ENCODE data around the gene ZDHHC18.
"Not testable (repeated sequence)": the region's sequence is repeated elsewhere in the genome, so short reads cannot be mapped to it uniquely, and the experiment has no call there.

Gene ZDHHC18

DNA sequence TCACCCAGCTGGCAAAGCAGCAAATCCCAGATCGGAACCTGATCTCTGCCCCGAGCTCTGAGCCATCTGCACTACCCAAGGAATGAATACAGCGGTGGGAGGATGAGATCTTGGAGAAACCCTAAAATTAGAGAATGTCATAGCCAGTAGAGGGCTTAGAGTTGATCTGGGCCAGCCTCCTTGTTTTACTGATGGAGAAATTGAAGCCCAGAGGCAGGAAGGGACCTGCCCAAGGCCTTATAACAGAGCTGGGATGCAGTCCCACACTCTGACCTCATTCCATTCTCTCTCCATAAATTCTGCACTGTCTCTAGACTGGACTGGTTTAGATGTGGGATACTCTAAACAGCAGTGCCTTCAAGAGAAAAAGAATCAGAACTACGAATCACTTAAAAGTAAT, 31.7 kb downstream of the ZDHHC18 start:
- DNase-seq (ENCODE audit: low read depth), result no peak

- no peak for DNase-seq (ENCODE audit: low read depth)
Observed at GRCh38 chr1:26858891-26859640, 32.6 kb downstream of the ZDHHC18 start.

DNA sequence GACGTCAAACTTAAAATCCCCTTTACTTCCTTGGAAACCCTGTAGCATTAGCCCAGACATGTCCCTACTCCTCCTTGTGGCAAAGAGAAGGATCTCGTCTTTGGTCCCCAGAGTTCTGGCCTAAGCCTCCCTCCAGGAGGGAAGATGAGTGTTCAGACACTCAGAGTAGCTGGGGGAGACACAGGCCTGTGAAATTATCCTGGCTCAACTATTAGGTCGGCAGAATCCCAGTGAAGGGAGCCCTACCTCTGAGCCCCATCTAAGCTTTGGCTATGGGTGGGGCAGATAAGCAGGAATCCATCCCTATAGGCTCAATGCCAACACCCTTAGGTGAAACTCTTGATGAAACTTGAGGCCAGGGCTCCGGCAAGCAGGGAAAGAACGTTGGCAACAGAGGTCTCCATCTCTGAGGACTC, 34.8 kb downstream of the ZDHHC18 start:
- DNase-seq (ENCODE audit: low read depth), result no peak

- no peak for DNase-seq (ENCODE audit: low read depth)
Observed at GRCh38 chr1:26861889-26862378, 35.4 kb downstream of the ZDHHC18 start.

- DNase-seq (ENCODE audit: low read depth), result no peak
Observed at GRCh38 chr1:26862781-26863684, 36.5 kb downstream of the ZDHHC18 start, which contains the start of gene SFN. Gene SFN, plus strand, starts transcription at chr1:26863149. Its CDS starts 64 bp downstream, at chr1:26863213.

GRCh38 chr1:26863685-26864077, 37.2 kb downstream of the ZDHHC18 start:
- DNase-seq (ENCODE audit: low read depth), result no peak

GRCh38 chr1:26864610-26865480, 38.4 kb downstream of the ZDHHC18 start:
- DNase-seq (ENCODE audit: low read depth), result peak; percentile 89

- not testable (repeated sequence) for DNase-seq (ENCODE audit: low read depth)
Observed at GRCh38 chr1:26873097-26873496, 46.6 kb downstream of the ZDHHC18 start.

- DNase-seq (ENCODE audit: low read depth), result no peak
Observed at GRCh38 chr1:26874896-26875295, 48.4 kb downstream of the ZDHHC18 start.

DNA sequence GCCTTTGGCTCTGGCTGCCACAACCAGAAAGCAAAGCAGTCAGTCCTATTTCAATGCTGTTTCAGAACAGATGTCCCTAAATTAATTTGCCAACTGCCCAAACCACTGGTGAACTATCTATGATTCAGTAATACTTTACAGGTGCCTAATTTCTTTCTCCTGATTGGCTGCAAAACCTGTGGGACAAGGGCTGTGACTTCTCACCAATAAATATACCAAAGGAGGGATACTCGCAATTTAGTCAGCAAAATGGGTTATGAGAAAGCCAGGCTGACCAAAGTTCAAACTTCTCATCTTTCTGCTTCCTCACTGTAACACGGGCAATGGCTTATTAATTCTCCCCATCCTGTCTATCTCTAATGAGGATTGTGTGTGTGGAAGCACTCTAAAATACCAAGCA, 50.8 kb downstream of the ZDHHC18 start:
- DNase-seq (ENCODE audit: low read depth), result no peak

DNA sequence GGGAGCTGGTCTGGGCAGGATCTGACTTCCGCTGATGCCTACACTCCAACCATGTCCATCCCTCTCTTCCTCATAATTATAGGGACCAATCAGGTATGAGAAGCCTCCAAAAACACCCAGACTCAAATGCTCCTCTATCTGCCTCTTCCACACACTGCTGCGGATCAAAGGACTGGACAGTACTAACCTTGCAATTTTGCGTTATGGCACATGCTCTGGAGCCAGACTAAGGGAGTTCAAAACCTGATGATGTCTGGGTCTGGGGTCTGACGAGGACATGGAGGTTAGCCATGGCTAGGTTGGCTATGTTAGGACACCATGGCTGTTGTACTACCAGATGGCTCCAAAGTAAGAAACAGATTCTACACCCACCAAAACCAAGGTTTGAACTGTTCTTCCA, 53.3 kb downstream of the ZDHHC18 start:
- DNase-seq (ENCODE audit: low read depth), result no peak

DNA sequence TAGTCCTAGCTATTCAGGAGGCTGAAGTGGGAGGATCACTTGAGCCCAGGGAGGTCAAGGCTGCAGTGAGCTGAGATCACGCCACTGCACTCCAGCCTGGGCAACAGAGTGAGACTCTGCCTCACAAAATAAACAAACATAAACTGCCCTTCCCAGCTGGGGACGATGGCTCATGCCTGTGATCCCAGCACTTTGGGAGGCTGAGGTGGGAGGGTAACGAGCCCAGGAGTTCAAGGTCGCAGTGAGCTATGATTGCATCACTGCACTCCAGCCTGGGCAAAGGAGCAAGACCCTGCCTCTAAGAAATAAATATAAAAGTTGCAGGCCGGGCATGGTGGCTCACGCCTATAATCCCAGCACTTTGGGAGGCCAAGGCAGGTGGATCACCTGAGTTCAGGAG, 55.1 kb downstream of the ZDHHC18 start:
- not testable (repeated sequence) for DNase-seq (ENCODE audit: low read depth)

DNA sequence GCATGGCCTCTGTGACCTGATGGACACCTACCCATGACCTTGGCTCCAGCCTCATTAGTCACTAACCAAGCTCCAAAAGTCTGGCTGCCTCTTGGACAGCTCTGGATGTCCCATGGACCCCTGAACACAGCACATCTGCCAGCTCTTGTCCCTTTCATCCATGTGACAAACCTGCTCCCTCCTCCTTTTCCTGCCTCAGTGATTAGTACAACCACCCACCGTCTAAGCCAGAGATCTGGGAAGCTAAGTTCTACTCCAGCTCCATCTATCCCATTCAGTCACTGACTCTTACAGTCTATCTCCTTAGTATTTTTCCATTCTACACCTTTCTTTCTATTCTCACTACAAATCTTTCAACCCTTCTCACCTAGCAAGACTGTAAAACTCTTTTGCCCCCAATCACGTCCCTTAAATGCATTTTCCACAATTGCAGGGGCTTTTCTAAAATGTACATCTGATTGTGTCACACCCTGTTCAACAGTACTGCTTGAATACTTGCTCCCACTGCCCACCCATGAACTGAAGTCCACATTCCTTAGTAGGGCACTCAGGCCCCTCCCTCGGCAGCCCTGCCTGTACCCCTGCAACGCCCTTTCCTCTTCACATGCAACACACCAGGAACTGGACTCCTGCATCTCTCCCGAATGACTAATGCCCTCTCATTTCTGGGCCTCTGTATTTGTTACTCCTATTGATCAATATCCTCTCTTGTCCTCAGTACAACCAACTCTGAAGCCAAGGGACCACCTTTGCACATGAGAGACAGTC, 56.4 kb downstream of the ZDHHC18 start:
- DNase-seq (ENCODE audit: low read depth), result no peak

DNA sequence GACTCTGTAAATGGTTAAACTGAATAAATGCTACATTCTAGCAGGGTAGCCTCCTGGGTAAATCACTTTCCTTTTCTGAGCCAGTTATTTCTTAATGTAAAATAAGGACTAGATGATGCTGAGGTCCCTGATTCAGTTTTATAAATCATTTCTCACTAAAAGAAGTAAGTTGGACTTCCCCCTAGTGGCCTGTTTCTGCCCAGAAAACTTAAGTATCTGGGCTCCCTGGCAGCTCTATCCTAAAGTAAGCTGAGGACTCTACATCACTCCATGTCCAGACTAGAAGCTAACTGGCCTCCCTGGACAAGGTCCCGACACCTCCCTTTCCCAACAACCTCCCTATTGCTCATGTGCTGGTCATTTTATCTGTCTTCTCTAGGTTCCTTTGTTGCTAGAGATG, 60.6 kb downstream of the ZDHHC18 start:
- DNase-seq (ENCODE audit: low read depth), result no peak

DNA sequence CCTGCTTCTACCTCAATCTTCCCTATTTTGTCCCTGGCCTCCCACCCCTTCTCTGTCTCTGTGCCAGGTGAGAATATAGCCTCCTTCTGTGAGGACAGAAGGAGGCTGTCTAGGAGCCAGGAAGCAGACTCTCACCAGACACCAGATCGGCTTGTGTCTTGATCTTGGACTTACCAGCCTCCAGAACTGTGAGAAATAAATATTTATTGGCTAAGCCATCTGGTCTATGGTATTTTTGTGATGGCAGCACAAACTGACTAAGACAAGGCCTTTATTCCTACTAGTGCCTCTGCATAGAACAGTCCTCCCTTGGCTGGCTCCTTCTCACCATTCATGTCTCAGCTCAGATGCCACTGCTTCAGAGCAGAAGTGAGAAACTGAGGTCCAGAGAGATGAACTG, 61.7 kb downstream of the ZDHHC18 start:
- DNase-seq (ENCODE audit: low read depth), result no peak

DNA sequence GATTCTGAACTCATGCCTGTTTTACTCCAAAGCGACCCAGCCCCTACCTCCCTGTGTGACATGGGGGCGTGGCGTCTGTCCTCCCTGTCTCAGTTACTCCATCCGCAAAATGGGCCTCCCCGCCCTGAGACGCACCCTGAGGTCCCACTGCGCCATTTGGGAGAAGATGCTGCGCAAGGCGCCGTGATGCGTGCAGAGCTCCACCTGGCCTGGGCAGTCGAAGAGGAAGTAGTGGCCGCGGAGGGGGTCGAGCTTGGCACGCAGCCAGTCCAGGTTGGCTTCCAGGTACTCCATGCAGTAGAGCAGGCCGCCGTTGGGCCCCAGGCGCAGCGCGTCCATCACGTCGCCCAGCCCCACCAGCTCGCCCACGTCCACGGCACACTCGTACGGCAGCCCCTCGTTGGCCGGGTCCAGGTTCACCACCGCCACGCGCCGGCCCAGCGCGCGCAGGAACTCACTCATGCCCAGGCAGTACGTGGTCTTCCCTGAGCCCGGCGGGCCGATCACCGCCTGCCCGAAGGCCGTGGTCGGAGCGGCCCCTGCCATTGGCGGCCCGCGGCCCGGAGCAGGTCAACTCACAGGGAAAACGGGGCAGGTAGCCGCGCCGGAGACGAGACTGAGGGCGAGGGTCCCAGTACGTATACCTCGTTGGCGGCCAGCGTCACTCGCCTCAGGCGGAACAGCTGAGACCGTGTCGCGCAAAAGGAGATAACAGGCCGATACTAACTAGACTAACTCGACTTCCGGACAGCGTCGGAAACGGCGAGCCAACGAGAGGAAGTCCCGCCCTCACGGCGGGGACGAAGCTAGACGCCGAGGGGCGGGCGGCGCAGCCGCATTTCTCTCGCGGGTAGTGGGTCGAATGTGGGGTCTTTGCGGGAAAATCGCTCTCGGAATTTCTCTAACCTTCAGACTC, 63.3 kb downstream of the ZDHHC18 start, which contains the start of gene GPN2:
Gene GPN2, minus strand, starts transcription at position 733 of the 916 bp plus-strand sequence. Its CDS starts 187 bp downstream, at position 546.
- no peak for DNase-seq (ENCODE audit: low read depth)

DNA sequence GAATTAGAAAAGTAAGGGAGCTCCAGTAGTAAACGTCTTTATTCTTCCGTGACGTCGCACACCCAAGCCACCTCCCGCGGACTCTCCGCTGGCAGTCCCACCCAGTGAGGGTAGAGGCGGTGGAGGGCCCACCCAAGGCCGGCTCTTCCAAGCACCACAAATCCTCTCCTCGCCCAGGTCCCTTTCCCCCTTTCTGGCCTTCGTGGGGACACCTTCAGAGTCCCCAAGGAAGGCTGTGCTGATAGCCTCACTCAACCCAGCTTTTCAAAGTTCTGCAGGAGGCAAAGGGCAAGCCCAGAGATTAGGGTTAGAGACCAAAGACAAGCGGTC, 63.9 kb downstream of the ZDHHC18 start:
- DNase-seq (ENCODE audit: low read depth), result no peak

- DNase-seq (ENCODE audit: low read depth), result no peak
Observed at GRCh38 chr1:26894263-26894662, 67.8 kb downstream of the ZDHHC18 start.

GRCh38 chr1:26897351-26897750, 70.9 kb downstream of the ZDHHC18 start:
- DNase-seq (ENCODE audit: low read depth), result no peak
